OCI-LY1 (cell line): Measurements from ENCODE around the gene DPM2.
A peak's percentile ranks its signal among the peaks of the same experiment; 100 is the strongest.

Experiments used
- H2AFZ ChIP-seq: fragments of 200-600 bp; sonication (generic), shearing (Covaris generic); 2 replicates; pipeline ENCODE4 v1.6.0; 2014; ENCODE audit warnings: antibody characterized with exemption, mild to moderate bottlenecking, low read length
- H3F3A ChIP-seq: fragments of 200-600 bp; sonication (generic), shearing (Covaris generic); 2 replicates; pipeline ENCODE4 v1.6.0; 2014; ENCODE audit warnings: mild to moderate bottlenecking, antibody characterized with exemption, low read length, moderate library complexity; ENCODE audit not compliant: insufficient read depth
- H3K27ac ChIP-seq: fragments of 200-600 bp; sonication (generic); 2 replicates; pipeline ENCODE4 v1.5.1; 2014; ENCODE audit warnings: low read length, mixed run types, mild to moderate bottlenecking, low read depth; ENCODE audit not compliant: poor library complexity, severe bottlenecking
- H3K27me3 ChIP-seq: fragments of 200-600 bp; sonication (generic); 2 replicates; pipeline ENCODE4 v1.6.0; 2014; ENCODE audit warnings: antibody characterized with exemption, mild to moderate bottlenecking, low read length, moderate library complexity; ENCODE audit not compliant: insufficient read depth
- H3K36me3 ChIP-seq: fragments of 200-600 bp; sonication (generic); 2 replicates; pipeline ENCODE4 v1.6.1; 2014; ENCODE audit warnings: mild to moderate bottlenecking, antibody characterized with exemption, low read length, moderate library complexity, mixed read lengths; ENCODE audit not compliant: insufficient read depth
- H3K4me1 ChIP-seq: fragments of 200-600 bp; sonication (generic); 2 replicates; pipeline ENCODE4 v1.5.1; 2014; ENCODE audit warnings: mild to moderate bottlenecking, low read length, moderate library complexity; ENCODE audit not compliant: insufficient read depth, severe bottlenecking
- H3K4me2 ChIP-seq: fragments of 200-600 bp; sonication (generic), shearing (Covaris generic); 2 replicates; pipeline ENCODE4 v1.6.1; 2014; ENCODE audit warnings: low read length
- H3K4me3 ChIP-seq: fragments of 200-600 bp; sonication (generic); 2 replicates; pipeline ENCODE4 v1.5.1; 2014; ENCODE audit warnings: low read length, low read depth, mild to moderate bottlenecking, mixed read lengths; ENCODE audit not compliant: poor library complexity, severe bottlenecking
- H3K79me2 ChIP-seq: fragments of 200-600 bp; shearing (Covaris generic); 2 replicates; pipeline ENCODE4 v1.6.1; 2016; ENCODE audit warnings: mixed run types, low read length, mixed read lengths; ENCODE audit not compliant: insufficient read depth
- H3K9ac ChIP-seq: fragments of 200-600 bp; sonication (generic), shearing (Covaris generic); 2 replicates; pipeline ENCODE4 v1.6.1; 2014; ENCODE audit warnings: mild to moderate bottlenecking, low read length, mixed read lengths
- H3K9me2 ChIP-seq: fragments of 200-600 bp; sonication (generic), shearing (Covaris generic); 2 replicates; pipeline ENCODE4 v1.6.1; 2014; ENCODE audit warnings: low read depth, mild to moderate bottlenecking, low read length, mixed read lengths
- H3K9me3 ChIP-seq: fragments of 200-600 bp; shearing (Covaris generic); 2 replicates; pipeline ENCODE4 v1.6.1; 2014; ENCODE audit warnings: low read length, mixed read lengths
- H4K20me1 ChIP-seq: fragments of 200-600 bp; sonication (generic), shearing (Covaris generic); 2 replicates; pipeline ENCODE4 v1.6.0; 2016; ENCODE audit warnings: mild to moderate bottlenecking, low read length; ENCODE audit not compliant: insufficient read depth
- EZH2 ChIP-seq: fragments of 200-600 bp; sonication (generic), shearing (Covaris generic); IDR thresholded peaks from 2 replicates; pipeline ENCODE4 v1.8.0; 2017; ENCODE audit warnings: borderline replicate concordance, mixed run types, mild to moderate bottlenecking, antibody characterized with exemption, low read length, moderate library complexity, mixed read lengths
- TF ChIP-seq, protein P1 (sequence below): fragments of 200-600 bp; sonication (generic), shearing (Covaris generic); IDR thresholded peaks from 2 replicates; pipeline ENCODE4 v1.5.1; 2017; ENCODE audit warnings: mild to moderate bottlenecking, antibody characterized with exemption, low read length, moderate library complexity, mixed read lengths

DPM2 gene

DNA sequence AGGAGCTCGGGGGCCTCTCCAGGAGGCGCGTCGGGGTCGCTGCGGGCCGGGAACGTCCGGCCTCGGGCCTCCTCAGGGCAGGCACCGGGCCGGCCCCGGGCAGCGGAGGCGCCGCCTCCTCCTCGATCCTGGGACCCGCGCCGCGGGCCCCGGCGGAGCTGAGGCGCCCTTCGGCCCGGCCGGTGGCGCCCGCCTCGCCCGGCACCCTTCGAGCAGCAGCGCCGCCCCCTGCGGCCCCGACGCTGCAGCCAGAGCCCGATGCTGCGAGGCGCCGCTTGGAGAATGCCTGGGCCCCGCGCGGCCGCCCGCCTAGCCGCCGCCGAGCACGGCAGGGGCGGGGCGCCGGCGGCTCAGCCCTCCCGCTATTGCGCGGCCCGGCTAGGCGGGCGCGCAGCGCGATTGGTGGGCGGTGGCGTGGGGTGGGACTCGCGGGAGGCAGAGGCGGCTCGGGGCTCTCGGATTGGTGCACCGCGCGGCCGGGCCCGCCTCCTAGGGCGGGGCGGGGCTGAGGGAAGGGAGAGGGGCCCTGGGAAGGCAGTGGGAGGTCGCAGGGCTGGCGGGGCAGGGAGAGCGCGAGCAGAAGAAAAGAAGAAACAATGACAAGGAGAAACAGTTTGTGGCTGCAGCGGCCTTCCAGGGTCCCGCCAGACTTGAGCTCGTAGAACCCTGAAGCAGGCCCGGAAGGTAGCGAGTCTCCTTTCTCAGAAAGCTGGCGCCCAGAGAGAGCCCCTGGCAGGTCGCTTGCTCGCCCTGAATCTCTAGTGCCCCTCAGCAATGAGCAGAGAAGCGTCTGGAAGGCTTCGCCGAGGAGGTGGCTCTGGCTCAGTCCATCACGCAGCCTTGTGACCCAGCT is 43.3 kb upstream of the DPM2 start, which contains the start of gene EEIG1:
EEIG1 (minus strand) TSS at position 284 of the 853 bp plus-strand sequence. CDS start 852 bp downstream, outside the sequence.
- Histone ChIP-seq H3K4me1 (peaks cover 75% of the 10 kb centered on the region), H3K27ac (peak within 1 kb of the TSS; percentile 99), H3K9ac (peak within 1 kb of the TSS; percentile 93), H3F3A (no peaks in the 10 kb centered on the region), H3K9me2 (no peaks in the 10 kb centered on the region), H2AFZ (no peak within 1 kb of the TSS), H3K4me3 (peak within 1 kb of the TSS; percentile 83), H3K36me3 (peaks cover 20% of the 10 kb centered on the region), H3K27me3 (no peaks in the 10 kb centered on the region), H3K79me2 (peaks cover 42% of the 10 kb centered on the region), H4K20me1 (no peaks in the 10 kb centered on the region), H3K4me2 (peak within 1 kb of the TSS; percentile 96), H3K9me3 (no peaks in the 10 kb centered on the region)
- TF ChIP-seq, protein P1, sequence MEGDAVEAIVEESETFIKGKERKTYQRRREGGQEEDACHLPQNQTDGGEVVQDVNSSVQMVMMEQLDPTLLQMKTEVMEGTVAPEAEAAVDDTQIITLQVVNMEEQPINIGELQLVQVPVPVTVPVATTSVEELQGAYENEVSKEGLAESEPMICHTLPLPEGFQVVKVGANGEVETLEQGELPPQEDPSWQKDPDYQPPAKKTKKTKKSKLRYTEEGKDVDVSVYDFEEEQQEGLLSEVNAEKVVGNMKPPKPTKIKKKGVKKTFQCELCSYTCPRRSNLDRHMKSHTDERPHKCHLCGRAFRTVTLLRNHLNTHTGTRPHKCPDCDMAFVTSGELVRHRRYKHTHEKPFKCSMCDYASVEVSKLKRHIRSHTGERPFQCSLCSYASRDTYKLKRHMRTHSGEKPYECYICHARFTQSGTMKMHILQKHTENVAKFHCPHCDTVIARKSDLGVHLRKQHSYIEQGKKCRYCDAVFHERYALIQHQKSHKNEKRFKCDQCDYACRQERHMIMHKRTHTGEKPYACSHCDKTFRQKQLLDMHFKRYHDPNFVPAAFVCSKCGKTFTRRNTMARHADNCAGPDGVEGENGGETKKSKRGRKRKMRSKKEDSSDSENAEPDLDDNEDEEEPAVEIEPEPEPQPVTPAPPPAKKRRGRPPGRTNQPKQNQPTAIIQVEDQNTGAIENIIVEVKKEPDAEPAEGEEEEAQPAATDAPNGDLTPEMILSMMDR: no peak

DNA sequence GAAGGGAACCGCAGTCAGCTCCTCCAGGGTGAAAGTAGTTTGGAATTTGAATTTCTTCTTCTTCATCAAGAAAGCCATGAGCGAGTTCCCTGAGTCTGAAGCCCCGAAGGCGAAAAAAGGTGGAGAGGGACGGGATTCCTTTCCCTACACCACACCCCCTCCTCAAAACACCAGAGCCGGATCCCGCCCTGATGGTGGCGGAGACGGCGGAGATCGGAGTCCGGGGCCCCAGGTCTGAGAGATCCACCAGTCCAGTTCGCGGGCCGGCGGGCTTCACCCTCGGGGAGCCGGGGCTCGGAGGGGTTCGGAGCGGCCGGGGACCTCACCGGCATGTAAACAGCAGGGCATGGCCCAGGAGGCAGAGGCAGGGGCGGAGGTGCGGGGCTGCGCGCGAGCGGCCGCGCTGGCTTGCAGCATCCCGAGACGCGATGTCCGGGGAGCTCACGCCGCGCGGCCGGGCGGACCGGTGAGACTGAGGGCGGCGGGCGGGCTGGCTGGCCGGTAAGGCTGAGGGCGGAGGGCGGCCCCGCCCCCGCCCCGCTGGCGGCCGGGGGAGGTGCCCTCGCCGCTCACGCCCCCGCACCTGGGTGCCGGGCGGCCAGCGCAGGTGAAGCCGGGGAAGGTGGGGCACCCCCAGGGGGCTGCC is 42.5 kb upstream of the DPM2 start:
- H4K20me1 ChIP-seq: no peaks in the 10 kb centered on the region
- TF ChIP-seq, protein P1: no peak
- TF ChIP-seq EZH2: no peak
- H3K36me3 ChIP-seq: peaks cover 26% of the 10 kb centered on the region
- no peaks in the 10 kb centered on the region for H3K9me2 ChIP-seq
- peaks cover 79% of the 10 kb centered on the region for H3K4me1 ChIP-seq
- H3K27me3 ChIP-seq: no peaks in the 10 kb centered on the region
- no peaks in the 10 kb centered on the region for H3K9me3 ChIP-seq
- peak overlapping the region; percentile 90 for H3K27ac ChIP-seq
- peak overlapping the region; percentile 90 for H3K4me2 ChIP-seq
- H3K79me2 ChIP-seq: peaks cover 50% of the 10 kb centered on the region
- H3K9ac ChIP-seq: peak overlapping the region; percentile 91
- H3F3A ChIP-seq: no peaks in the 10 kb centered on the region
- peak overlapping the region; percentile 83 for H3K4me3 ChIP-seq
- no peak overlapping the region for H2AFZ ChIP-seq

DNA sequence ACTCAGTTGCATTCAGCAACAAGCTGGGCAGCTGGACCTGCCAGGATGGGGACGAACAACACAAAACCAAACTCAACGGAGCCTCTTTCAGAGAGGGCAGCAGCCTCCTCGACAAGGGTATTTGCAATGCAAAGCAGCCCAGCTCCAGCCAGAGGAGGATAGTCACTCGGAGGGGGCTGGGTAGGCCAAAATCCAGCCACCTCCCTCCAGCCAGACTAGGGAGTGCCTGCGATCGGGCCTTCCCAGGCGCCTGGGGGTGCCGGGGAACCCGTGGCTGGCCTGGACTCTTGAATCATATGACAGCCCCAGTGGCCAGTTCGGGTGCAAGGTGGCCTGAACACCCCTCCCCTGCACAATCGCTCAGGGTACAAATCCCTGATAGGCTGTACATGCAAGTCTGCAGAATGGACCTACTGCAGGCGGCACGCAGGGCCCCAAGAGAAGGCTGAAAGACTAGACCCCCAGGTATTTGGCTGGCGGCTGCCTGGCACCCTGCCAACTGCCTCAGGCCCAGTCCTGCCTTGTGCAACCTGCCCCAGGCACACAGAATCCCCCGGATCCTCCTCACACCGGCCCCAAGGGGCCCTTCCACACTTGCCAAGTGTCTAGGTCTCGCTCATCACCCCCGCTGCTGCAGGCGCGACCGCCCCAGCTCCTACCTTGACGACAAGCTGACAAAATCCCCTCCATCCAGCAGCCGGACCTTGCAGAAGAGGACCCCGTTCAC is 41.8 kb upstream of the DPM2 start:
- H4K20me1 ChIP-seq: no peaks in the 10 kb centered on the region
- peaks cover 27% of the 10 kb centered on the region for H3K36me3 ChIP-seq
- H3K27me3 ChIP-seq: no peaks in the 10 kb centered on the region
- peak overlapping the region; percentile 90 for H3K27ac ChIP-seq
- no peaks in the 10 kb centered on the region for H3F3A ChIP-seq
- peaks cover 57% of the 10 kb centered on the region for H3K79me2 ChIP-seq
- H3K4me3 ChIP-seq: peak overlapping the region; percentile 83
- H3K4me1 ChIP-seq: peaks cover 79% of the 10 kb centered on the region
- H3K9me2 ChIP-seq: no peaks in the 10 kb centered on the region
- peak overlapping the region; percentile 91 for H3K9ac ChIP-seq
- no peak overlapping the region for H2AFZ ChIP-seq
- H3K9me3 ChIP-seq: no peaks in the 10 kb centered on the region
- peak overlapping the region; percentile 90 for H3K4me2 ChIP-seq
- TF ChIP-seq, protein P1: no peak
- no peak for TF ChIP-seq EZH2
